Loucy (cell line): ENCODE results near the gene SOAT2.

Experiments used
- H2AFZ ChIP-seq: fragments of 200-600 bp; sonication (generic); 2 replicates; pipeline ENCODE4 v1.6.0; 2016; ENCODE audit warnings: antibody characterized with exemption, mild to moderate bottlenecking, low read length, moderate library complexity
- H3F3A ChIP-seq: fragments of 200-600 bp; 2 replicates; pipeline ENCODE4 v1.6.0; 2016; ENCODE audit warnings: antibody characterized with exemption, low read depth, mild to moderate bottlenecking
- H3K27me3 ChIP-seq: fragments of 200-600 bp; sonication (generic); 2 replicates; pipeline ENCODE4 v1.6.1; 2014; ENCODE audit warnings: low read length, mild to moderate bottlenecking; ENCODE audit not compliant: insufficient read depth, poor library complexity, severe bottlenecking
- H3K36me3 ChIP-seq: fragments of 200-600 bp; sonication (generic); 2 replicates; pipeline ENCODE4 v1.6.1; 2016; ENCODE audit warnings: low read length; ENCODE audit not compliant: insufficient read depth
- H3K4me1 ChIP-seq: fragments of 200-600 bp; sonication (generic); 2 replicates; pipeline ENCODE4 v1.5.1; 2014; ENCODE audit warnings: low read length, mild to moderate bottlenecking; ENCODE audit not compliant: insufficient read depth, poor library complexity, severe bottlenecking
- H3K4me2 ChIP-seq: fragments of 200-600 bp; sonication (generic); 2 replicates; pipeline ENCODE4 v1.6.0; 2014; ENCODE audit warnings: antibody characterized with exemption, low read length, low read depth, mild to moderate bottlenecking; ENCODE audit not compliant: poor library complexity, severe bottlenecking
- H3K4me3 ChIP-seq: fragments of 200-600 bp; sonication (generic); 2 replicates; pipeline ENCODE4 v1.5.1; 2014; ENCODE audit warnings: low read length, mild to moderate bottlenecking, mixed read lengths; ENCODE audit not compliant: poor library complexity, severe bottlenecking
- H3K79me2 ChIP-seq: fragments of 200-600 bp; sonication (generic); 2 replicates; pipeline ENCODE4 v1.6.1; 2014; ENCODE audit warnings: low read length; ENCODE audit not compliant: insufficient read depth
- H3K9ac ChIP-seq: fragments of 200-600 bp; sonication (generic); 2 replicates; pipeline ENCODE4 v1.6.0; 2014; ENCODE audit warnings: mild to moderate bottlenecking, low read depth, low read length, moderate library complexity; ENCODE audit not compliant: poor library complexity, severe bottlenecking
- H3K9me2 ChIP-seq: fragments of 200-600 bp; sonication (generic); replicated peaks from 2 replicates; pipeline ENCODE4 v1.6.1; 2016; ENCODE audit warnings: low read depth, low read length, mixed read lengths
- H3K9me3 ChIP-seq: fragments of 200-600 bp; sonication (generic); 2 replicates; pipeline ENCODE4 v1.6.1; 2014; ENCODE audit warnings: mild to moderate bottlenecking, antibody characterized with exemption, low read length, low read depth; ENCODE audit not compliant: insufficient read depth
- H4K20me1 ChIP-seq: fragments of 200-600 bp; sonication (generic); 2 replicates; pipeline ENCODE4 v1.6.0; 2014; ENCODE audit warnings: antibody characterized with exemption, low read length, mild to moderate bottlenecking; ENCODE audit not compliant: insufficient read depth, poor library complexity, severe bottlenecking
- CTCF ChIP-seq: fragments of 200-600 bp; sonication (generic); conservative IDR thresholded peaks from 2 replicates; pipeline ENCODE4 v1.5.1; 2014; ENCODE audit warnings: mild to moderate bottlenecking, antibody characterized with exemption, low read length
- EZH2phosphoT487 ChIP-seq: fragments of 200-600 bp; IDR thresholded peaks from 2 replicates; pipeline ENCODE4 v1.6.1; 2018; ENCODE audit warnings: antibody characterized with exemption, mild to moderate bottlenecking, moderate library complexity, borderline replicate concordance

The SOAT2 gene

GRCh38 chr12:53073881-53074280, 29.4 kb upstream of the SOAT2 start:
- no peaks in the 10 kb centered on the region for H4K20me1 ChIP-seq
- peaks cover 6% of the 10 kb centered on the region; the same call in 1 of the 2 replicates for H3K79me2 ChIP-seq
- no peak overlapping the region for H2AFZ ChIP-seq
- no peaks in the 10 kb centered on the region for H3K27me3 ChIP-seq
- H3F3A ChIP-seq: no peaks in the 10 kb centered on the region
- no peak overlapping the region for H3K4me2 ChIP-seq
- no peak overlapping the region for H3K9ac ChIP-seq
- TF ChIP-seq CTCF (no peak), EZH2phosphoT487 (no peak)
- no peaks in the 10 kb centered on the region for H3K36me3 ChIP-seq
- H3K4me1 ChIP-seq: peaks cover 37% of the 10 kb centered on the region
- H3K9me2 ChIP-seq: no peaks in the 10 kb centered on the region
- no peak overlapping the region for H3K4me3 ChIP-seq
- no peaks in the 10 kb centered on the region for H3K9me3 ChIP-seq

GRCh38 chr12:53074283-53074998, 28.8 kb upstream of the SOAT2 start:
- Histone ChIP-seq H3K9me2 (no peaks in the 10 kb centered on the region), H3K36me3 (no peaks in the 10 kb centered on the region), H3K9ac (no peak overlapping the region), H3K4me2 (no peak overlapping the region), H3K79me2 (peaks cover 6% of the 10 kb centered on the region; the same call in 1 of the 2 replicates), H3K4me3 (no peak overlapping the region), H3K27me3 (no peaks in the 10 kb centered on the region), H3F3A (no peaks in the 10 kb centered on the region), H2AFZ (no peak overlapping the region), H3K9me3 (no peaks in the 10 kb centered on the region), H3K4me1 (peaks cover 37% of the 10 kb centered on the region), H4K20me1 (no peaks in the 10 kb centered on the region)
- TF ChIP-seq EZH2phosphoT487 (no peak), CTCF (no peak)

GRCh38 chr12:53074999-53075370, 28.3 kb upstream of the SOAT2 start:
- no peak overlapping the region for H3K4me2 ChIP-seq
- peaks cover 6% of the 10 kb centered on the region; the same call in 1 of the 2 replicates for H3K79me2 ChIP-seq
- TF ChIP-seq EZH2phosphoT487 (no peak), CTCF (no peak)
- H3F3A ChIP-seq: no peaks in the 10 kb centered on the region
- no peaks in the 10 kb centered on the region for H3K27me3 ChIP-seq
- no peaks in the 10 kb centered on the region for H3K9me2 ChIP-seq
- no peaks in the 10 kb centered on the region for H3K36me3 ChIP-seq
- no peaks in the 10 kb centered on the region for H4K20me1 ChIP-seq
- no peak overlapping the region for H2AFZ ChIP-seq
- no peak overlapping the region for H3K4me3 ChIP-seq
- no peaks in the 10 kb centered on the region for H3K9me3 ChIP-seq
- H3K4me1 ChIP-seq: peaks cover 41% of the 10 kb centered on the region
- no peak overlapping the region for H3K9ac ChIP-seq
